Subcutaneous adipose tissue (tissue), 4 donors: ENCODE data around the gene TMEM252. TPM values are rescaled to one million over a fixed set of nuclear protein-coding genes. Genes with fewer than 3 reads are reported as not detected.

Experiments
- CTCF ChIP-seq: fragments of 450-650 bp; IDR thresholded peaks from one replicate; pipeline ENCODE4 v1.5.1; 2016; ENCODE audit warnings: low read depth, mild to moderate bottlenecking, control low read depth, antibody characterized with exemption, moderate library complexity
- total RNA-seq, 4 donors: library from RNA; depleted of rRNA; stranded (reverse); fragments of >200 nt; gene quantifications; one replicate each; pipeline ENCODE4 v1.1.0, GENCODE V29; 2016

Gene TMEM252
- total RNA-seq, 4 donors from 2014 or later = not detected

GRCh38 chr9:68574150-68574549 is 33.5 kb upstream of the TMEM252 start:
- no peak for TF ChIP-seq CTCF

- no peak for TF ChIP-seq CTCF
Measured at GRCh38 chr9:68567565-68567964, 26.9 kb upstream of the TMEM252 start.

- TF ChIP-seq CTCF = no peak
Measured at GRCh38 chr9:68562461-68562860, 21.8 kb upstream of the TMEM252 start.

- TF ChIP-seq CTCF = no peak
Measured at GRCh38 chr9:68560071-68560844, 19.6 kb upstream of the TMEM252 start.

GRCh38 chr9:68558545-68558944 is 17.9 kb upstream of the TMEM252 start:
- no peak for TF ChIP-seq CTCF

GRCh38 chr9:68555437-68556150 is 14.9 kb upstream of the TMEM252 start:
- TF ChIP-seq CTCF = no peak

GRCh38 chr9:68552700-68553476 is 12.2 kb upstream of the TMEM252 start:
- TF ChIP-seq CTCF = no peak
